Keratinocyte (primary cell): ENCODE results near the gene SP7. TPM values are rescaled to one million over a fixed set of nuclear protein-coding genes. Genes with fewer than 3 reads are reported as not detected.
A peak's percentile ranks its signal among the peaks of the same experiment; 100 is the strongest.

Source experiments
- DNase-seq: peaks from one replicate; pipeline ENCODE4 v3.0.0-alpha.2; 2011; ENCODE audit warnings: low read depth, missing footprints, low spot score
- FAIRE-seq: peaks from 2 replicates; lab custom pipeline; 2011; peaks lifted over from hg19 to GRCh38; lab: Jason Lieb, UNC
- H2AFZ ChIP-seq: 2 replicates; pipeline ENCODE4 v1.6.0; 2012; ENCODE audit warnings: low read length, control low read depth, inconsistent platforms; ENCODE audit not compliant: control insufficient read depth
- H3K27ac ChIP-seq: 2 replicates; pipeline ENCODE4 v1.5.1; 2011; ENCODE audit warnings: low read length; ENCODE audit not compliant: control insufficient read depth, insufficient read depth
- H3K27me3 ChIP-seq: 3 replicates; pipeline ENCODE4 v1.6.0; 2011; ENCODE audit warnings: low read length; ENCODE audit not compliant: control insufficient read depth, insufficient read depth; ENCODE audit errors: extremely low read depth
- H3K36me3 ChIP-seq, 2 experiments: 2 replicates in 1 of 2; 3 replicates in 1 of 2; pipeline ENCODE4 v1.5.1; 2011; ENCODE audit warnings: low read length in 2 of 2, mild to moderate bottlenecking in 1 of 2; ENCODE audit not compliant: control insufficient read depth in 2 of 2, insufficient read depth in 2 of 2; ENCODE audit errors: extremely low read depth in 1 of 2
- H3K4me1 ChIP-seq: 3 replicates; pipeline ENCODE4 v1.5.1; 2011; ENCODE audit warnings: low read length; ENCODE audit not compliant: control insufficient read depth, insufficient read depth; ENCODE audit errors: extremely low read depth
- H3K4me2 ChIP-seq: 3 replicates; pipeline ENCODE4 v1.6.0; 2011; ENCODE audit warnings: low read depth, low read length; ENCODE audit not compliant: control insufficient read depth, insufficient read depth; ENCODE audit errors: extremely low read depth
- H3K4me3 ChIP-seq, 3 experiments: fragments of 200-600 bp in 1 of 3; sonication (generic) in 1 of 3; 2 replicates in 2 of 3; 3 replicates in 1 of 3; pipeline ENCODE4 v1.5.1; 2011 to 2016; ENCODE audit warnings: low read length in 3 of 3, mild to moderate bottlenecking in 3 of 3, control low read depth in 2 of 3, inconsistent platforms in 1 of 3, low read depth in 1 of 3, mixed read lengths in 1 of 3, mixed run types in 1 of 3, moderate library complexity in 1 of 3; ENCODE audit not compliant: control insufficient read depth in 2 of 3, insufficient read depth in 2 of 3; ENCODE audit errors: extremely low read depth in 1 of 3
- H3K79me2 ChIP-seq: 2 replicates; pipeline ENCODE4 v1.6.0; 2012; ENCODE audit warnings: low read length; ENCODE audit not compliant: control insufficient read depth, insufficient read depth
- H3K9ac ChIP-seq: 3 replicates; pipeline ENCODE4 v1.6.0; 2011; ENCODE audit warnings: low read length; ENCODE audit not compliant: control insufficient read depth, insufficient read depth; ENCODE audit errors: extremely low read depth
- H3K9me1 ChIP-seq: 3 replicates; pipeline ENCODE4 v1.6.0; 2011; ENCODE audit warnings: low read length; ENCODE audit not compliant: control insufficient read depth, insufficient read depth; ENCODE audit errors: extremely low read depth
- H3K9me3 ChIP-seq: 2 replicates; pipeline ENCODE4 v1.5.1; 2012; ENCODE audit warnings: low read depth, low read length; ENCODE audit not compliant: control insufficient read depth
- H4K20me1 ChIP-seq: 3 replicates; pipeline ENCODE4 v1.6.0; 2011; ENCODE audit warnings: low read length; ENCODE audit not compliant: control insufficient read depth, insufficient read depth; ENCODE audit errors: extremely low read depth
- CTCF ChIP-seq, 3 experiments: IDR thresholded peaks in 1 of 3; conservative IDR thresholded peaks in 1 of 3; optimal IDR thresholded peaks in 1 of 3; 2 replicates in 2 of 3; 3 replicates in 1 of 3; pipeline versions ENCODE3 to v1.5.1; 2011; ENCODE audit warnings: low read length in 3 of 3, mild to moderate bottlenecking in 3 of 3, moderate library complexity in 2 of 3, control low read depth in 1 of 3, inconsistent platforms in 1 of 3; ENCODE audit not compliant: insufficient read depth in 2 of 3; ENCODE audit errors: extremely low read depth in 1 of 3
- EZH2 ChIP-seq: IDR thresholded peaks from one replicate; pipeline ENCODE4 v1.6.1; 2012; ENCODE audit warnings: inconsistent platforms, mild to moderate bottlenecking, low read length, moderate library complexity
- dilution Hi-C: fragments of 300-500 bp; cut with MboI; formaldehyde crosslinking; loops from one replicate; pipeline ENCODE4 v1.7.0; 2020; ENCODE audit warnings: low sequenced_read_pairs; ENCODE audit not compliant: extremely low pct_ligation_motif_present
- polyA plus RNA-seq, 5 experiments: library from polyadenylated mRNA; depleted of rRNA in 3 of 5; stranded (reverse) in 3 of 5; stranded (forward) in 1 of 5; unstranded in 1 of 5; fragments of >200 nt; gene quantifications; 1 replicate in 1 of 5; 2 replicates in 3 of 5; 3 replicates in 1 of 5; pipeline versions ENCODE4 v1.2.1 to v1.2.3, GENCODE V29; 2011 to 2012; ENCODE audit warnings: missing spikeins in 2 of 5, low read depth in 1 of 5, low replicate concordance in 1 of 5

Gene SP7
- polyA plus RNA-seq, 1 donor (not counting 4 experiments of a cell fraction or from before 2014, with no cell fraction given): not detected

GRCh38 chr12:53287741-53288216 is 48.4 kb downstream of the SP7 start:
- Histone ChIP-seq H3K9ac (no peak overlapping the region), H3K9me1 (no peaks in the 10 kb centered on the region), H3K79me2 (no peaks in the 10 kb centered on the region), H4K20me1 (no peaks in the 10 kb centered on the region), H3K4me1 (no peaks in the 10 kb centered on the region), H3K36me3 (peaks cover 0 to 46% of the 10 kb centered on the region in 2 experiments), H3K27ac (no peak overlapping the region), H3K4me3 (no peak overlapping the region), H3K27me3 (no peaks in the 10 kb centered on the region), H3K9me3 (no peaks in the 10 kb centered on the region), H3K4me2 (no peak overlapping the region), H2AFZ (no peak overlapping the region)
- dilution Hi-C loops: no loop called here
- DNase-seq (no peak), FAIRE-seq (peak; percentile 39)
- TF ChIP-seq EZH2 (no peak), CTCF (optimal IDR thresholded peaks at IDR 0.05 in 1 of 3, IDR thresholded peaks at IDR 0.05 in 1 of 3, conservative IDR thresholded peaks at IDR 0.05 in 1 of 3; ENCODE audit: extremely low read depth in 1 of 3, insufficient read depth in 2 of 3, low read length in 3 of 3) (peak; percentile 72 to 93 (median 82))

GRCh38 chr12:53286448-53286847 is 49.7 kb downstream of the SP7 start:
- FAIRE-seq (no peak), DNase-seq (no peak)
- H2AFZ ChIP-seq: no peak overlapping the region
- no peaks in the 10 kb centered on the region for H3K79me2 ChIP-seq
- peaks cover 0 to 46% of the 10 kb centered on the region in 2 experiments for H3K36me3 ChIP-seq
- H3K4me3 ChIP-seq: no peak overlapping the region
- no peak overlapping the region for H3K27ac ChIP-seq
- no peaks in the 10 kb centered on the region for H3K27me3 ChIP-seq
- H3K9me3 ChIP-seq: no peaks in the 10 kb centered on the region
- H3K9me1 ChIP-seq: no peaks in the 10 kb centered on the region
- TF ChIP-seq EZH2 (no peak), CTCF (optimal IDR thresholded peaks at IDR 0.05 in 1 of 3, IDR thresholded peaks at IDR 0.05 in 1 of 3, conservative IDR thresholded peaks at IDR 0.05 in 1 of 3; ENCODE audit: extremely low read depth in 1 of 3, insufficient read depth in 2 of 3, low read length in 3 of 3) (no peak)
- H3K9ac ChIP-seq: no peak overlapping the region
- no peak overlapping the region for H3K4me2 ChIP-seq
- no peaks in the 10 kb centered on the region for H4K20me1 ChIP-seq
- no peaks in the 10 kb centered on the region for H3K4me1 ChIP-seq
- dilution Hi-C loops: no loop called here
